A549 treated with CORT108297 at 1 μM for 4 hours (cell line): ENCODE measurements around the gene LIMD2. TPM values are rescaled to one million over a fixed set of nuclear protein-coding genes. Genes with fewer than 3 reads are reported as not detected.

ENCODE experiments used
- total RNA-seq: library from RNA; stranded (reverse); fragments of 200-300 nt; extraction: Qiagen RNA extraction; gene quantifications from 5 replicates; pipeline ENCODE4 v1.2.3, GENCODE V29; 2022

LIMD2 gene
- 8.2 to 14.8 TPM (median 13.1 TPM) in 5 replicates for total RNA-seq

GRCh38 chr17:63699638-63700527 lies at the start of gene LIMD2:
Gene LIMD2 (minus strand): TSS chr17:63700125. CDS start chr17:63699298, 827 bp downstream.

GRCh38 chr17:63741408-63742173 lies 41.7 kb upstream of the LIMD2 start, which contains the start of gene STRADA:
Gene STRADA (minus strand): TSS chr17:63741799. CDS start chr17:63728369, 13,430 bp downstream.

Other genes with a start within 250 kb of the LIMD2 start
- 0.31 to 0.99 TPM (median 0.64 TPM) in 5 replicates for gene ACE, start 223.1 kb downstream of the LIMD2 start, total RNA-seq
- gene KCNH6, start 176.8 kb downstream of the LIMD2 start, total RNA-seq: not detected in 5 replicates
- 42.6 to 65.7 TPM (median 60.9 TPM) in 5 replicates for gene DCAF7, start 149.6 kb downstream of the LIMD2 start, total RNA-seq
- 49.3 to 54.5 TPM (median 53.6 TPM) in 5 replicates for gene TACO1, start 99.2 kb downstream of the LIMD2 start, total RNA-seq
- gene MAP3K3, start 77.7 kb downstream of the LIMD2 start, total RNA-seq: 12.2 to 17.8 TPM (median 16.6 TPM) in 5 replicates
- gene STRADA, start 41.7 kb upstream of the LIMD2 start, total RNA-seq: 25.8 to 28.4 TPM (median 27.3 TPM) in 5 replicates
- gene CCDC47, start 73.5 kb upstream of the LIMD2 start, total RNA-seq: 86.7 to 139 TPM (median 96.1 TPM) in 5 replicates
- 89.4 to 111 TPM (median 92.0 TPM) in 5 replicates for gene DDX42, start 74.0 kb upstream of the LIMD2 start, total RNA-seq
- 207 to 250 TPM (median 220 TPM) in 5 replicates for gene PSMC5, start 127.3 kb upstream of the LIMD2 start, total RNA-seq
- 56.4 to 67.6 TPM (median 56.9 TPM) in 5 replicates for gene FTSJ3, start 127.5 kb upstream of the LIMD2 start, total RNA-seq
- gene SMARCD2, start 142.6 kb upstream of the LIMD2 start, total RNA-seq: 54.2 to 65.6 TPM (median 59.7 TPM) in 5 replicates
- not detected in 5 replicates for gene CSH2, start 173.6 kb upstream of the LIMD2 start, total RNA-seq
- gene GH2, start 181.8 kb upstream of the LIMD2 start, total RNA-seq: not detected in 5 replicates
- not detected in 5 replicates for gene CSH1, start 196.4 kb upstream of the LIMD2 start, total RNA-seq
- not detected in 5 replicates for gene CSHL1, start 211.1 kb upstream of the LIMD2 start, total RNA-seq
- not detected in 5 replicates for gene GH1, start 218.7 kb upstream of the LIMD2 start, total RNA-seq
- gene CD79B, start 232.2 kb upstream of the LIMD2 start, total RNA-seq: 0.10 TPM in 1 of 5 replicates, not detected in the others